GM18870 (cell line): ENCODE data around the gene EIF2S1.
"Not testable (repeated sequence)": the region's sequence is repeated elsewhere in the genome, so short reads cannot be mapped to it uniquely, and the experiment has no call there.

ENCODE experiments used
- ATAC-seq: cut with Tn5 transposase; IDR thresholded peaks from one replicate; pipeline ENCODE4 v1.9.1; 2021; ENCODE audit warnings: moderate library complexity; ENCODE audit not compliant: unreplicated experiment

EIF2S1 gene

DNA sequence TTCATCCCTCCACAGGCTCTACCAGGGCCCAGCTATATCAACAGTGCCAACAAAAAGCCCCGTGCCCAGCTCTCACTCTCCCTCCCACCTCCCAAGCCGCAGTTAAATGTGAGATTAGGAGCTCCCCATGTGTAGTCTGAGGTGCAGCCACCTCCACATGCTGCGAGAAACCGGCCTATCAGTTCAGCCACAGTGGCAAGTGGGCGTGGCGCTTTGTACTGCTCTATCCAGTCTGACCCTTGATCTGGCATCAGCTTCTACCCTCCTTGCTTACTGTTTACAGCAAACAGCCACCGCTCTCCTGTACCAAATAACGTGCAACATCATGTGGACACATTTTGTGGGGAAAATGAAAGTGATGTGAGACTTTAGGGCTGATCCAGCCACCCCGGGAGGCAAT lies 50.2 kb downstream of the EIF2S1 start:
- no peak for ATAC-seq

DNA sequence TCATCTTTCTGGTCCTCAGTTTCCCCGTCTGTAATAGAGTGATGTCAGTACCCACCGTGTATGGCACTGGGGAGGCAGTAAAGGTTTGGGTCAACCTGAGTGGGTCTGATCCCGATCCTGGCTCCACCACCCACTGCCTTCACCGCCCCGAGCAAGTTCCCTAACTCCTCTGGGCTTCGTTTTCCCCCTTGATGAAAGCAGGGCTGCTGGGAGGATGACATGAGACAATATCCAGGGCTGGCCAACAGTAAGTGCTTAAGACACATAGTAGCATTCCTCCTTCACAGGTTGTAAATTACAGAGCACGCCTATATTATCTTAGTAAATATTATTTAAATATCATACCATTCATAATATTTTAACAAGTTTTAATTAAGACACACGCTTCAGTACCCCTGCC lies 51.2 kb downstream of the EIF2S1 start:
- no peak for ATAC-seq

DNA sequence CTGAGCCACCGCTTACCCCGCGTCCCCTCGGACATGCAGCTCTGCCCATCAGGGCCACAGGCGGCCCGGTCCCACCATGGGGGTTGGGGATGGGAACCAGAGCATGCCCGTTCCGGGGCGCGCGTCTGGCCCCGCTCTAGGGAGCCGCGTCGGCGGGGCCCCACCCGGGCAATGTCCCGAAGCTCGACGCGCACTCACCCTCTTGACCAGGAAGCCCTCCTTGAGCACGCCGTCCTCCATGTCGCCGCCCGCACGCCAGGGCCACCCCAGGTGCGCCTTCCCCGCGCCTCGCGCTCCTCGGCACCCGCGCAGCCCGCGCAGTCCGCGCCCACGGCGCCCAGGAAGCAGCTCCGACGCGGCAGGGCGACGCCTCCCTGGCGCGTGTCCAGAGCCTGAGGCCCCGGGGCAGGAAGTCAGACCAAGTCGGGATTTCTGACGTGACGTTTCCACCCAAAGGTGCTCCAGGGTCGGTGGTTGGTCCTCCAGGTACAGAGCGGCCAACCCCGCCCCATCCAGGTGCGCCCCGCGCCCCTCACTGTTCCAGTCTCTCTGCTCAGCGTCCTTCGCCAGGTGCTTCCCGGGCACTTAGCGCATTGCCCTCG lies 51.8 kb downstream of the EIF2S1 start, which contains the start of gene PLEK2:
TSS of gene PLEK2 (minus strand) at position 346 of the 602 bp plus-strand sequence. CDS start at position 240, 106 bp downstream.
- no peak for ATAC-seq

DNA sequence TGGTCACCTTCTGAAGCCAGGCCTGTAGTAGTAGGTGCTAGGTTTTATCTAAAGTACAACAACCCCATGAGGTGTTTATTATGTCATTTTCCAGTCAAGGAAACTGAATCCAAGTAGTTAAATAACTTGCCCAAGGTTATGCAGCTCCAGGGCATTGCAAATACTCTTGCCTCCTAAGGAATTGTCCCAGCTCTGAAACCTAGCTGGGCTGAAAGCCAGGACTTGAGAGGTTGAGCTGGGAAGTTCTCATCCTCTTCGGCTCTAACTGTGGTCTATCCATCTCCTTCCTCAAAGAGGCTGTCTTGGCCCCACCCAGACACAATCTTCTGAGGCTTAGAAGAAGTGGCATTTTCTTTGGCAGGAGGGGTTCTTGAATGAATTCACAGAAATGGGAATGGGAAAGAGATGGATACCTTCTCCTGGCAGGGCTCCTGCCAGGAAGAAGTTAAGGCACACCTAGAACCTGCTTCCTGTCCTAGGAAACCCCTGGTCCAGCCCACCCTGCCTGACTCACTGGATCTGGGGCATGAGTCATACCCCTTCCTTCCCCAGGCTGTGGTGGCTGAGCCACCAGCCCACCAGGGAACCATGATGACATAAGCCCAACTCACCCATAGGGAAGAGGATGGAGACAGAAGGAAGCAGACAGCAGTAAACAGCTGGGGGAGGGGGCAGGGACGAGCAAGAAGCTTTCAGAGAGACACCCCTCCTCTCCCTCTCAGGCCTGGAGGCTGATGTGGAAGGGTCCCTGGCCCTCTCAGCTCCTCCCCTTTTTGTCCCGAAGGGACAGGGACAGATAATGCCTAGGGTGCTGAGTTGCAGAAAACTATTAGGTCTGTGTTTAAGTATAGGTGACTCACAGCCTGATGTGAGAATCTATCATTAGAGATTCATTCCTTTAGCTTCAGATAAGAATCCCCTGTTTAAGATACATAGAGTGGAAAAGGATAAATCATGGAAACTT lies 54.0 kb downstream of the EIF2S1 start:
- ATAC-seq, result no peak

DNA sequence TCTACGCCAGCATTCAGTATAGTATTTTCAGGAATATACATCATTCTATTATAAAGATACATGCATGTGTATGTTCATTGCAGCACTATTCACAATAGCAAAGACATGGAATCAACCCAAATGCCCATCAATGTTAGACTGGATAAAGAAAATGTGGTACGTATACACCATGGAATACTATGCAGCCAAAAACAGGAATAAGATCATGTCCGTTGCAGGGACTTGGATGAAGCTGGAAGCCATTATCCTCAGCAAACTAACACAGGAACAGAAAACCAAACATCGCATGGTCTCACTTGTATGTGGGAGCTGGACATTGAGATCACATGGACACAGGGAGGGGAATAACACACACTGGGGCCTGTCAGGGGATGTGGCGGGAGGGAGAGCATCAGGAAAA lies 55.5 kb downstream of the EIF2S1 start:
- not testable (repeated sequence) for ATAC-seq

GRCh38 chr14:67416085-67416484 lies 56.0 kb downstream of the EIF2S1 start:
- ATAC-seq, result no peak

- no peak for ATAC-seq
Observed at GRCh38 chr14:67416810-67417209, 56.7 kb downstream of the EIF2S1 start.

DNA sequence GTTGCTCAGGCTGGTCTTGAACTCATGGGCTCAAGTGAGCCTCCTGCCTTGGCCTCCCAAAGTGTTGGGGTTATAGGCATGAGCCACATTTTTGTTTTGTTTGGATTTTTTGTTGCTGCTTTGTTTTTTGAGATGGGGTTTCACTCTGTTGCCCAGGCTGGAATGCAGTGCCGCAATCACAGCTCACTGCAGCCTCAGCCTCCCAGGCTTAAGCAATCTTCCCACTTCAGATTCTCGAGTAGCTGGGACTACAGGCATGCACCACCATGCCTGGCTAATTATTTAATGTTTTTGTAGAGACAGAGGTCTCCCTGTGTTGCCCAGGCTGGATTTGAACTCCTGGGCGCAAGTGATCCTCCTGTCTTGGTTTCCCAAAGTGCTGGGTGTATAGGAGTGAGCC lies 57.5 kb downstream of the EIF2S1 start:
- ATAC-seq, result no peak

- ATAC-seq, result no peak
Observed at GRCh38 chr14:67418401-67419191, 58.5 kb downstream of the EIF2S1 start.

DNA sequence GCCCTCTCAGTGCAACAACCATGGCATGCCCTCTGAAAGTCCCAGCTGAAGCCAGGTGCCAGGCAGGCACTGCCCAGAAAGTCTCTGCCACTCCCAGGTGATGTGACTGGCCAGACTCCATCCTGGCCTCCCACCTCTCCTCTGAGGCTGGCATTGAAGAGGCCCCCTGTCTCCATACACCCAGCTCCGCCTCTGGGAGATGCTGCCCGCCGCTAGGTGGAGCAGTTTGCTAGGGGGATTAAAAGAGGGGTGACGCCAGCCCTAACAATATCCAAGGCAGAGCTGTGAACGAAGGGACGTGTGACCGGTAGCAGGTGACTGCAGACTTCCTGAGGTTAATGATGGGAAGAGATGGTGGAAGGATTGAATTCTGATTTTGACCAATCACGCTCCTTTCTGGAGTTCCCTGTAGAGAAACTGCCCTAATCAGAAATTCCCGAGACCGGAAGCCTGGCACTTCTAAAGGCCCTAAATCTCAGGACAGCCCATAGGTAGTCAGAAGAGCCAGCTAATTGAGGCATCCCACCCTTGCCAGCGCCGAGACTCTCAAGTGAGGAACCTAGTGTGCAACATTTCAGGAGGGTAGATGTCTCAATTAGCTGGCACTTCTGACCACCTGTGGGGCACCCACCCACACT lies 60.1 kb downstream of the EIF2S1 start:
- ATAC-seq, result no peak

DNA sequence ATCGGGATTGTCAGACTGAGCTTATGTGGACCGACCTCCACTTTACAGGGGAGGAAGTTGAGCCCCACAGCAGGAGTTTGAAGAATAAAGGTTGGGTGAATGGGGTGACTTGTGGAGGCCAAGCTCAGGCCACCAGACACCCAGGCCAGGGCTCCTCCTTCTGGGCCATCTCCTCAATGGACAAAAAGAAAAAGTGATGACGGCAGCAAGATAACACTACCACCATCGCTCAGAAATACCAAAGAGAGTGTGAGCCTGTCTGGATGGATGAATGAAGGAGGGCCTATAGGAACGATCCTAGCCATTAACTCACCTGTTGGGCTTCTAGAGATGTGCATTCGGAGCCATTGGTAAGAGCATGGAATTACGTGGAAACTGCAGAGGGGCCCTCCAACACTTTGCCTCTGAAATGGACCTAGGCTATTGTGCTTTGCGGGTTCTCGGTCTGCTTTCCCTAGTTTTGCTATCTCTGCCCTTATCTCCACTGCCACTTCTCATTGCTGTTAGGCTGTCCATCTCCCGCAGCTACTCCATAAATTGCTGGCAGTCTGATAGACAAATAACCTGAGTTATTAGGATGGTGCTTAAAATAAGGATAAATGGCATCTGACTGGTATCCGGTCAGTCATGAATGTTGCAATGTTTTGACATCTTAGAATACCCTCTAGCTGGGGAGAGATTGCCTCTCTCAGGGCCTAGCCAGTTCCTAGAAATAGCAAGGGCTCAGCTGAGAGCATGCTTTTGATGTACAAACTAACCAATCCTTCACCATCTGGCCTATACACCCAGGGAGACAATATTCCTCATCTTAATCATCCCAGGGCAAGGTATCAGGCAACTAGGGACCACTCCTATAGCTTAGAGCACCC lies 61.5 kb downstream of the EIF2S1 start:
- ATAC-seq, result no peak

DNA sequence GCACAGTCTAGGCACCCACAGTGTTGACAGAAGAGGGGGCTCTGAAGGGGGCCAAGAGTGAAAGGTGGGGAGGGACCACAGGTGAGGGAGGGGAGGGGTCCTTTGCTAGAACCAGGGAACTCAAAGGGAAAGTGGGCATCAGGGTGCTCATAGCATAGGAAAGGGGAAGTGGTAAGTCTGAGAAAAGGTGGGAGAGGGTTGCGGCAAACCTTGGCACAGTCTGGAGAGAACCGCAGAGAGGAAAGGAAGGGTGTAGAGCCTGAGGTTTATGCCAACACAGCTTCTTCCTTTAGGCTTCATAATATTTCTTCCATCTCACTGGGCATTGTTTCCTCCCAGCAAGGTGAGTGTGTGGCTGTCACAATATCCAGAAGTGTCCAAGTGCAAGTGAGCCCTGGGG lies 63.3 kb downstream of the EIF2S1 start:
- ATAC-seq, result no peak

GRCh38 chr14:67424539-67424938 lies 64.4 kb downstream of the EIF2S1 start:
- ATAC-seq, result no peak

DNA sequence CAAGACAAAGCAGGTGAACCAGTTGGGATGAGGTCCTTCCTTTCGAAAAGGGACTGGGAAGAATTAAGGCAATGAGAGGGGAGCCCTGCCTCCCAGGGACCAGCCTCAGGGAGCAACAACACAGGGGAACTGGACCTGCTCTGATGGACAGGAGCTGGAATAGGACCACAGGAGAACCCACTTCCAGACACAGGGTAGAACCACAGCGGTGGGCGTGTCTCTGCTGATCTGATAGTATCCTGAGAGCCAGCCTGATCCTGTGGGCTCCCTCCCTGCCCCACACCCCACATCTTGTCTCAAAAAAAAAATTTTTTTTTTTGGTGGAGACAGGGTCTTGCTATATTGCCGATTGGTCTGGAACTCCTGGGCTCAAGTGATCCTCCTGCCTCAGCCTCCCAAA lies 65.5 kb downstream of the EIF2S1 start:
- ATAC-seq, result no peak

GRCh38 chr14:67426161-67426560 lies 66.0 kb downstream of the EIF2S1 start:
- no peak for ATAC-seq

- ATAC-seq, result no peak
Observed at GRCh38 chr14:67426983-67427606, 67.0 kb downstream of the EIF2S1 start.

- ATAC-seq, result no peak
Observed at GRCh38 chr14:67428501-67429031, 68.4 kb downstream of the EIF2S1 start.

DNA sequence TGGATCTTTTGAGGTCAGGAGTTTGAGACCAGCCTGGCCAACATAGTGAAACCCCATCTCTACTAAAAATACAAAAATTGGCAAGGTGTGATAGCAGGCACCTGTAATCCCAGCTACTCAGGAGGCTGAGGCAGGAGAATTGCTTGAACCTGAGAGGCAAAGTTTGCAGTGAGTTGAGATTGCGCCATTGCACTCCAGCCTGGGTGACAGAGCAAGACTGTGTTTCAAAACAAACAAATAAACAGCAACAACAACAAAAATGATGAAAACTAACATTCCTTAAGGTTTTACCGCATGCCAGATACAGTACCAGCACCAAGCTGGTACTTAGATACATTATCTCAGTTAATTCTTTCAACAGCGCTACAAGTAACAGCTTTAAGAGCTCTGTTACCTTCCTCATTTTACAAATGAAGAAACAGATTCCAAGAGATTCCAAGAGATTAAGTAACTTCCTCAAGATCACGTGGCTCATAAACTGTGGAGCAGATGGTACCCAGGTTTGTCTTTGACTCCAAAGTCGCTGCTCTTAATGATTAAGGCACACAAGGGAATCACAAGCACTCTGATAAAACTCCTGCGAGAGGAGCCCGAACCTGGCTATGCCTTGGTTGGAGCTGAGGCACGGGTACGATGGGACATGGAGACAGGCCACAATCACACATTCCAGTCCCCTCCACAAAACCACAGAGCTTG lies 69.5 kb downstream of the EIF2S1 start:
- ATAC-seq, result no peak
